WTC11 (cell line): ENCODE results near the gene EGR1. TPM values are rescaled to one million over a fixed set of nuclear protein-coding genes. Genes with fewer than 3 reads are reported as not detected.

Experiments used
- ATAC-seq: fragments of 200-7000 bp; cut with Tn5 transposase; 2 replicates; pipeline ENCODE4 v1.10.0; 2021; ENCODE audit warnings: mild to moderate bottlenecking, moderate library complexity
- CTCF ChIA-PET: fragments of 300-600 bp; sonication (Branson Sonifier 250); formaldehyde crosslinking; loops from one replicate; lab custom pipeline; 2021; ENCODE audit warnings: antibody characterized with exemption; lab: Charles Lee
- POLR2A ChIA-PET: fragments of 350-600 bp; sonication (Branson Sonifier 250); formaldehyde crosslinking; loops from one replicate; lab custom pipeline; 2021; ENCODE audit warnings: antibody characterized with exemption; lab: Charles Lee
- DNase-seq: peaks from one replicate; pipeline ENCODE4 v3.0.0; 2021; ENCODE audit warnings: low spot score
- H3K27ac Mint-ChIP-seq: 2 replicates; pipeline ENCODE4 v1.8.0; 2021; ENCODE audit warnings: mixed read lengths
- H3K27me3 Mint-ChIP-seq: 2 replicates; pipeline ENCODE4 v1.8.0; 2021; ENCODE audit warnings: low read depth, mild to moderate bottlenecking, moderate library complexity, mixed read lengths
- H3K36me3 Mint-ChIP-seq: 2 replicates; pipeline ENCODE4 v1.8.0; 2021; ENCODE audit warnings: mixed read lengths
- H3K4me1 Mint-ChIP-seq: 2 replicates; pipeline ENCODE4 v1.8.0; 2022; ENCODE audit warnings: mixed read lengths
- H3K4me3 Mint-ChIP-seq: 2 replicates; pipeline ENCODE4 v1.8.0; 2021; ENCODE audit warnings: mild to moderate bottlenecking, moderate library complexity, mixed read lengths
- H3K9me3 Mint-ChIP-seq: 2 replicates; pipeline ENCODE4 v1.8.0; 2021; ENCODE audit warnings: mixed read lengths
- ATF3 ChIP-seq: sonication (generic); formaldehyde crosslinking; conservative IDR thresholded peaks from 2 replicates; pipeline ENCODE4 v1.8.1; 2022; ENCODE audit warnings: mild to moderate bottlenecking, missing genetic modification reagents
- CDX4 ChIP-seq: fragments of 250-450 bp; sonication (Bioruptor Pico); IDR thresholded peaks from 2 replicates; pipeline ENCODE4 v1.9.0; 2021; ENCODE audit warnings: moderate library complexity, mild to moderate bottlenecking, inconsistent platforms, borderline replicate concordance
- CREB1 ChIP-seq: sonication (generic); formaldehyde crosslinking; IDR thresholded peaks from 2 replicates; pipeline ENCODE4 v1.8.0; 2023; ENCODE audit warnings: mild to moderate bottlenecking, missing genetic modification reagents
- CREM ChIP-seq: sonication (generic); formaldehyde crosslinking; IDR thresholded peaks from 2 replicates; pipeline ENCODE4 v1.8.1; 2022; ENCODE audit warnings: mild to moderate bottlenecking, missing genetic modification reagents, moderate library complexity
- E2F5 ChIP-seq: sonication (generic); formaldehyde crosslinking; IDR thresholded peaks from 2 replicates; pipeline ENCODE4 v1.8.1; 2022; ENCODE audit warnings: mild to moderate bottlenecking, moderate library complexity, missing genetic modification reagents
- JAZF1 ChIP-seq: fragments of 250-450 bp; sonication (Bioruptor Pico); IDR thresholded peaks from 2 replicates; pipeline ENCODE4 v1.9.0; 2021; ENCODE audit warnings: moderate library complexity, mild to moderate bottlenecking, inconsistent platforms
- MYBL2 ChIP-seq: sonication (generic); formaldehyde crosslinking; IDR thresholded peaks from 2 replicates; pipeline ENCODE4 v1.8.1; 2023; ENCODE audit warnings: mild to moderate bottlenecking, moderate library complexity, missing genetic modification reagents
- NFATC4 ChIP-seq: fragments of 250-450 bp; sonication (Bioruptor Pico); IDR thresholded peaks from 2 replicates; pipeline ENCODE4 v1.9.0; 2021; ENCODE audit warnings: mild to moderate bottlenecking
- OVOL2 ChIP-seq: fragments of 250-450 bp; sonication (Bioruptor Pico); IDR thresholded peaks from 2 replicates; pipeline ENCODE4 v1.9.0; 2021; ENCODE audit warnings: mild to moderate bottlenecking, borderline replicate concordance
- PRDM15 ChIP-seq: sonication (generic); formaldehyde crosslinking; IDR thresholded peaks from 2 replicates; pipeline ENCODE4 v1.8.0; 2022; ENCODE audit warnings: missing genetic modification reagents
- RORB ChIP-seq: fragments of 250-450 bp; sonication (Bioruptor Pico); IDR thresholded peaks from 2 replicates; pipeline ENCODE4 v1.9.0; 2021; ENCODE audit warnings: mild to moderate bottlenecking
- SMAD3 ChIP-seq: sonication (generic); formaldehyde crosslinking; IDR thresholded peaks from 2 replicates; pipeline ENCODE4 v1.8.0; 2022; ENCODE audit warnings: missing genetic modification reagents, mild to moderate bottlenecking, borderline replicate concordance
- SOX15 ChIP-seq: fragments of 250-450 bp; sonication (Bioruptor Pico); IDR thresholded peaks from 2 replicates; pipeline ENCODE4 v1.9.0; 2021; ENCODE audit warnings: mild to moderate bottlenecking
- ZNF232 ChIP-seq: sonication (generic); formaldehyde crosslinking; IDR thresholded peaks from 2 replicates; pipeline ENCODE4 v1.8.0; 2022; ENCODE audit warnings: mild to moderate bottlenecking, missing genetic modification reagents
- ZNF281 ChIP-seq: sonication (generic); formaldehyde crosslinking; IDR thresholded peaks from 2 replicates; pipeline ENCODE4 v1.8.0; 2023; ENCODE audit warnings: mild to moderate bottlenecking, missing genetic modification reagents
- ZNF532 ChIP-seq: fragments of 250-450 bp; sonication (Bioruptor Pico); IDR thresholded peaks from 2 replicates; pipeline ENCODE4 v1.9.0; 2021; ENCODE audit warnings: mild to moderate bottlenecking, borderline replicate concordance
- total RNA-seq: library from RNA; stranded (reverse); gene quantifications from 3 replicates; pipeline ENCODE4 v1.2.3, GENCODE V29; 2021

Gene EGR1
- total RNA-seq, 1 experiment from 2014 or later: 15.7 TPM

GRCh38 chr5:138482638-138483037, 17.4 kb downstream of the EGR1 start (continued):
- TF ChIP-seq ZNF532 (CRISPR knock-in tag) (no peak), E2F5 (CRISPR knock-in tag) (no peak)

- peaks cover 20% of the 10 kb centered on the region for H3K4me1 Mint-ChIP-seq
- H3K27ac Mint-ChIP-seq: no peak overlapping the region
- no peaks in the 10 kb centered on the region for H3K36me3 Mint-ChIP-seq
- H3K9me3 Mint-ChIP-seq: no peaks in the 10 kb centered on the region
- DNase-seq (no peak), ATAC-seq (no peak)
- H3K27me3 Mint-ChIP-seq: peaks cover 39% of the 10 kb centered on the region
- TF ChIP-seq NFATC4 (no peak), OVOL2 (CRISPR knock-in tag) (no peak), PRDM15 (CRISPR knock-in tag) (no peak)
- CTCF ChIA-PET: interaction anchor here (2.2 to 2.6 kb wide), 2 partner anchors 15 kb away, joined by 10 read pairs; no protein-coding TSS in a partner anchor
- POLR2A ChIA-PET: no interaction called here
- no peak overlapping the region for H3K4me3 Mint-ChIP-seq
Observed at GRCh38 chr5:138488481-138488945, 23.2 kb downstream of the EGR1 start.

- POLR2A ChIA-PET: interaction anchor here (1.3 kb wide), 1 partner anchor 24 kb away, joined by 3 read pairs; the partner anchor contains the start of gene EGR1
- CTCF ChIA-PET: interaction anchor here (1.1 to 2.6 kb wide), 3 partner anchors 14 to 57 kb away, joined by 3 to 10 read pairs (median 5); partner anchors contain the start of gene EGR1
- DNase-seq (no peak), ATAC-seq (no peak)
- no peaks in the 10 kb centered on the region for H3K36me3 Mint-ChIP-seq
- H3K27ac Mint-ChIP-seq: no peak overlapping the region
- TF ChIP-seq CREM (CRISPR knock-in tag) (no peak), CREB1 (CRISPR knock-in tag) (no peak), JAZF1 (CRISPR knock-in tag) (no peak)
- peaks cover 39% of the 10 kb centered on the region for H3K27me3 Mint-ChIP-seq
- H3K9me3 Mint-ChIP-seq: no peaks in the 10 kb centered on the region
- H3K4me1 Mint-ChIP-seq: peaks cover 25% of the 10 kb centered on the region
- no peak overlapping the region for H3K4me3 Mint-ChIP-seq
Observed at GRCh38 chr5:138489683-138490061, 24.4 kb downstream of the EGR1 start.

GRCh38 chr5:138490648-138491283, 25.5 kb downstream of the EGR1 start:
- Mint-ChIP-seq H3K4me1 (peaks cover 25% of the 10 kb centered on the region), H3K9me3 (no peaks in the 10 kb centered on the region), H3K27ac (no peak overlapping the region), H3K27me3 (peaks cover 39% of the 10 kb centered on the region), H3K4me3 (peak overlapping the region; percentile 57), H3K36me3 (no peaks in the 10 kb centered on the region)
- ATAC-seq (no peak), DNase-seq (no peak)
- CTCF ChIA-PET: interaction anchor here (1.1 to 2.6 kb wide), 3 partner anchors 13 to 56 kb away, joined by 3 to 10 read pairs (median 5); partner anchors contain the start of gene EGR1
- POLR2A ChIA-PET: interaction anchor here (1.3 kb wide), 1 partner anchor 25 kb away, joined by 3 read pairs; the partner anchor contains the start of gene EGR1
- TF ChIP-seq RORB (no peak), MYBL2 (no peak), SMAD3 (no peak), SOX15 (no peak), ATF3 (no peak), OVOL2 (CRISPR knock-in tag) (no peak), ZNF281 (CRISPR knock-in tag) (no peak), CDX4 (CRISPR knock-in tag) (no peak), ZNF232 (CRISPR knock-in tag) (no peak)
